Adipose tissue (tissue), 3 donors: ENCODE results near the gene LRRN1. TPM values are rescaled to one million over a fixed set of nuclear protein-coding genes. Genes with fewer than 3 reads are reported as not detected.
"Not testable (repeated sequence)": the region's sequence is repeated elsewhere in the genome, so short reads cannot be mapped to it uniquely, and the experiment has no call there.

Experiments
- H3K27ac ChIP-seq: one replicate; pipeline ENCODE4 v1.5.1; 2013; ENCODE audit warnings: low read depth, low read length
- WGBS, 3 donors: extraction: QIAGEN DNeasy Blood & Tissue Kit; methylation state at CpG; one replicate each; pipeline ENCODE4 v1.1.7; 2013; 5-methylcytosine and 5-hydroxymethylcytosine counted together
- polyA plus RNA-seq, 3 donors: library from polyadenylated mRNA; stranded (reverse); fragments of 200-250 nt; gene quantifications; one replicate each; pipeline ENCODE4 v1.2.3, GENCODE V29; 2013
- donor health status: healthy with polysubstance abuse.
- donor health status: Bipolar disorder and iron deficiency.
- donor health status: healthy.

LRRN1 gene
- polyA plus RNA-seq, 3 donors: 0.40 to 1.6 TPM; not detected in 1

DNA sequence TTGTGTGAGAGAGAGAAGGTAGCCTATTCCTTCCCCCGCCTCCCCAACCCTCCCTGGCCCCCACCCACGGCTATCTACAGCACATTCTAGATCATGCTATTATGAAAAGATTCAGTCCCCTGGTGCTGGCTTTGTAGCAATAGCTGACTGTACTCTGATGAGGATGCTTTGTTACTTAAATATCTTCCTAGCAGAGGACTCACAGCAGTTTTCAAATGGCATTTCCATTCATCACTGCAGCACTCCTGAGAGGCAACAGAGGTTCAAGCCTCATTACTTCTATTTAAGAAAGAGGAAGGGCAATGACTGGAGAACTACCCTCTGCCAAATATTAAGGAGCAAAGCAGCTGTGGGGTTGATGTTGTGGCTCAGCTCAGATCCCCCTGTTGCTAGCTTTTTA is 61.0 kb downstream of the LRRN1 start:
- no peak overlapping the region for H3K27ac ChIP-seq
- WGBS, 3 donors: 76 to 88% (median 80%) methylated on average over 2 of the region's 2 CpGs

GRCh38 chr3:3862534-3862933 is 63.3 kb downstream of the LRRN1 start:
- H3K27ac ChIP-seq: no peak overlapping the region
- 82 to 90% (median 84%) methylated on average over 5 of the region's 5 CpGs for WGBS, 3 donors

DNA sequence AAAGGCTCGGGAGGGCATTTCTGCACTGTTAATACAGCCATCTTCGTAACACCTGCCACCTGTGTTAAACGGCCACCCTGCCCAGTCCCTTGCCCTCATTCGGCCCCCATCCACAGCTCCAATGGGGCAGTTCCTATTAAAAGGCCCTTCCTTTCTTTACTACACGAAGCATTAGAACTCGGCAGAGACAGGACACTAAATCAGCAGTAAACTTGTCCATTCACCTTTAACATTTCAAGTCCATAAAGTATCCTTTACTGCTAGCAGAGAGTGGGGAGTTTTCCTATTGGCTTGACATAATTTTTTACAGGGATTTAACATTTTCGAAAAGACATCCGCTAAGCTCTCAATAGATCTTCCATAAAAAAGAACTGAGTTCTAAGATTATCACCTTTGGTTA is 76.3 kb downstream of the LRRN1 start:
- H3K27ac ChIP-seq: no peak overlapping the region
- 68 to 79% (median 76%) methylated on average over 8 of the region's 8 CpGs for WGBS, 3 donors

GRCh38 chr3:3881050-3881449 is 81.8 kb downstream of the LRRN1 start:
- 83 to 87% (median 86%) methylated on average over 7 of the region's 7 CpGs for WGBS, 3 donors
- H3K27ac ChIP-seq: no peak overlapping the region

DNA sequence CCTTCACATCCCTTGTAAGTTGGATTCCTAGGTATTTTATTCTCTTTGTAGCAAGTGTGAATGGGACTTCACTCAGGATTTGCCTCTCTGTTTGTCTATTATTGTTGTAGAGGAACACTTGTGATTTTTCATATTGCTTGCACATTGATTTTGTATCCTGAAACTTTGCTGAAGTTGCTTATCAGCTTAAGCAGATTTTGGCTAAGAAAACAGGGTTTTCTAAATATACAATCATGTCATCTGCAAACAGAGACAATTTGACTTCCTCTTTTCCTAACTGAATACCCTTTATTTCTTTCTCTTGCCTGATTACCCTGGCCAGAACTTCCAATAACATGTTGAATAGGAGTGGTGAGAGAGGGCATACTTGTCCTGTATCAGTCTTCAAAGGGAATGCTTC is 88.1 kb downstream of the LRRN1 start:
- H3K27ac ChIP-seq: not testable (repeated sequence)

- 25 to 51% (median 30%) methylated on average over 4 of the region's 4 CpGs for WGBS, 3 donors
- no peak overlapping the region for H3K27ac ChIP-seq
Observed at GRCh38 chr3:3893590-3893989, 94.4 kb downstream of the LRRN1 start.
